Activated naive CD8-positive, alpha-beta T cell treated with anti-CD3 and anti-CD28 coated beads, Interleukin-2, amount 50 U/mL, for 24 hours (primary cell): ENCODE data around the gene TMOD4.
"Not testable (repeated sequence)": the region's sequence is repeated elsewhere in the genome, so short reads cannot be mapped to it uniquely, and the experiment has no call there.

Source experiments
- ATAC-seq: fragments of 150-1000 bp; cut with Tn5 transposase; one replicate; pipeline ENCODE4 v1.10.0; 2021
- DNase-seq: peaks from one replicate; pipeline ENCODE4 v3.0.0; 2021
- H3K27ac Mint-ChIP-seq: one replicate; pipeline ENCODE4 v1.8.0; 2021; ENCODE audit warnings: mild to moderate bottlenecking, mixed read lengths
- H3K27me3 Mint-ChIP-seq: one replicate; pipeline ENCODE4 v1.8.0; 2021; ENCODE audit warnings: mixed read lengths
- H3K36me3 Mint-ChIP-seq: one replicate; pipeline ENCODE4 v1.8.0; 2021; ENCODE audit warnings: low read depth, mixed read lengths
- H3K4me1 Mint-ChIP-seq: one replicate; pipeline ENCODE4 v1.8.0; 2021; ENCODE audit warnings: mixed read lengths
- H3K4me3 Mint-ChIP-seq: one replicate; pipeline ENCODE4 v1.8.0; 2021; ENCODE audit warnings: mild to moderate bottlenecking, moderate library complexity, mixed read lengths
- H3K9me3 Mint-ChIP-seq: one replicate; pipeline ENCODE4 v1.8.0; 2021; ENCODE audit warnings: mixed read lengths

Gene TMOD4

GRCh38 chr1:151175863-151176262 is at the start of gene TMOD4:
Gene TMOD4 (minus strand): TSS chr1:151175981. CDS start chr1:151174875, 1,106 bp downstream.
- Mint-ChIP-seq H3K36me3 (peaks cover 29% of the 10 kb centered on the region), H3K9me3 (no peaks in the 10 kb centered on the region), H3K27me3 (no peaks in the 10 kb centered on the region), H3K4me3 (no peak within 1 kb of the TSS), H3K27ac (peak within 1 kb of the TSS; percentile 57), H3K4me1 (no peaks in the 10 kb centered on the region)
- ATAC-seq, result peak; percentile 42
- DNase-seq, result no peak

- H3K4me3 Mint-ChIP-seq, result no peak overlapping the region
- H3K4me1 Mint-ChIP-seq, result peaks cover 6% of the 10 kb centered on the region
- no peak overlapping the region for H3K27ac Mint-ChIP-seq
- no peaks in the 10 kb centered on the region for H3K9me3 Mint-ChIP-seq
- no peak for DNase-seq
- ATAC-seq, result no peak
- peaks cover 25% of the 10 kb centered on the region for H3K36me3 Mint-ChIP-seq
- H3K27me3 Mint-ChIP-seq, result no peaks in the 10 kb centered on the region
These were observed 46.3 kb upstream of the TMOD4 start for GRCh38 chr1:151222130-151222529.

DNA sequence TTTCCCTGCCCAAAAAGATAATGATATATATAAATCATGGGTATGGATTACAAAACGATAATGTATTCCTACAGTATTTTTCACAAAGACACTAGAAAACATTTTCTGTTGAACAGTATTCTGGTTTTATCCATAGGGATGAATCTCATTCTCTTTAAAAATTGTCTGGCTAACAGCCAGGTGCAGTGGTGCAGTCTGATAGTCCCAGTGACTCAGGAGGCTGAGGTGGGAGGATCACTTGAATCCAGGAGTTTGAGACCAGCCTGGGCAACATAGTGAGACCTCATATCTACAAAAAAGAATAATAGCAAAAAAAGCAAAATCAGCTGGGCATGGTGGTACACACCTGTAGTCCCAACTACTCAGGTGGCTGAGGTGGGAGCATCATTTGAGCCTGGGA is 45.8 kb upstream of the TMOD4 start:
- no peak for DNase-seq
- ATAC-seq, result no peak
- no peaks in the 10 kb centered on the region for H3K9me3 Mint-ChIP-seq
- H3K4me3 Mint-ChIP-seq, result no peak overlapping the region
- no peaks in the 10 kb centered on the region for H3K27me3 Mint-ChIP-seq
- H3K27ac Mint-ChIP-seq, result no peak overlapping the region
- H3K4me1 Mint-ChIP-seq, result peaks cover 6% of the 10 kb centered on the region
- H3K36me3 Mint-ChIP-seq, result peaks cover 22% of the 10 kb centered on the region

DNA sequence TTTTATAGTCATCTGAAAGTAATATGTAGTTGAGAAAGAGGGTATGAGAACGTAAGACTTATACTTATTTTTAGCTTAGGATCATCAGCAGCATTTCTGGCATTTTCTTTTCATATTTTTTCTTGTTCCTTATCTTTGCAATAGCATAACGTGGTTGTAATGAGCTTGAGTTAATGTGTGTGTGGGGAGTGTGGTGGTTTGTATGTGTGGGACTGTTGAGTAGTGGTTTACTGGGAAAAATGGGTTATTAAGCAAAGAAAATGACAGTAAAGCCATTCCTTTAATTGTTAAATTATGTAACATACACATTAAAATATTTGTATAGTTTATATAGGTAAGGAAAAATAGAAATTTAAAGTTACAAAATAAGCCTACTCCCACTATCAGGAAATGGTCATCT is 37.8 kb upstream of the TMOD4 start:
- no peak overlapping the region for H3K27ac Mint-ChIP-seq
- H3K27me3 Mint-ChIP-seq, result no peaks in the 10 kb centered on the region
- peaks cover 24% of the 10 kb centered on the region for H3K36me3 Mint-ChIP-seq
- no peaks in the 10 kb centered on the region for H3K9me3 Mint-ChIP-seq
- DNase-seq, result no peak
- no peak for ATAC-seq
- peaks cover 27% of the 10 kb centered on the region for H3K4me1 Mint-ChIP-seq
- no peak overlapping the region for H3K4me3 Mint-ChIP-seq

GRCh38 chr1:151211972-151212705 is 36.4 kb upstream of the TMOD4 start:
- peaks cover 26% of the 10 kb centered on the region for H3K36me3 Mint-ChIP-seq

DNA sequence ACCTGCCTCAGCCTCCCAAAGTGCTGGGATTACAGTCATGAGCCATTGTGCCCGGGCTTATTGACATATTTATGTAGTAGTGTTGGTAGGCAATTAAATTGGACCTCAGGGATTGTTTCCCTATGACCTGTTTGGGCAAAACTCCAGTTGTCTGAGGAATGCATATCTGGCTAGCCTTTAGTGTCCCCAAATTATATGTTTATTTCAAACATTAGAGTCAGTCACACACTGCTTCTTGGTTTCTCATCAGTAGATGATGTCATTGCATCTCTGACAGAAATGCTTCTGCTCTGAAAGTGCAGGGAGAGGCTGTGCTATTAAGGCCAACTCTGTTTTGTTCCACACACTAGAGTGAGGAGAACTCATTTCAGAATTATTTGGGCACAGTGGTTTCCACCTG is 35.0 kb upstream of the TMOD4 start:
- H3K36me3 Mint-ChIP-seq, result peaks cover 31% of the 10 kb centered on the region
- H3K4me1 Mint-ChIP-seq, result peaks cover 21% of the 10 kb centered on the region
- H3K4me3 Mint-ChIP-seq, result no peak overlapping the region
- no peak overlapping the region for H3K27ac Mint-ChIP-seq
- no peaks in the 10 kb centered on the region for H3K27me3 Mint-ChIP-seq
- DNase-seq (no peak), ATAC-seq (no peak)
- H3K9me3 Mint-ChIP-seq, result no peaks in the 10 kb centered on the region

More at GRCh38 chr1:151211972-151212705, 36.4 kb upstream of the TMOD4 start:
- DNase-seq, result no peak
- Mint-ChIP-seq H3K9me3 (no peaks in the 10 kb centered on the region), H3K27ac (peak overlapping the region; percentile 76), H3K4me3 (no peak overlapping the region), H3K27me3 (no peaks in the 10 kb centered on the region), H3K4me1 (peaks cover 25% of the 10 kb centered on the region)
- peak; percentile 20 for ATAC-seq

- H3K4me3 Mint-ChIP-seq, ATAC-seq, H3K27ac Mint-ChIP-seq, H3K27me3 Mint-ChIP-seq, DNase-seq, H3K9me3 Mint-ChIP-seq: not testable (repeated sequence)
- peaks cover 24% of the 10 kb centered on the region for H3K4me1 Mint-ChIP-seq
- H3K36me3 Mint-ChIP-seq, result peaks cover 32% of the 10 kb centered on the region
These were observed 29.7 kb upstream of the TMOD4 start for GRCh38 chr1:151205381-151205965.

DNA sequence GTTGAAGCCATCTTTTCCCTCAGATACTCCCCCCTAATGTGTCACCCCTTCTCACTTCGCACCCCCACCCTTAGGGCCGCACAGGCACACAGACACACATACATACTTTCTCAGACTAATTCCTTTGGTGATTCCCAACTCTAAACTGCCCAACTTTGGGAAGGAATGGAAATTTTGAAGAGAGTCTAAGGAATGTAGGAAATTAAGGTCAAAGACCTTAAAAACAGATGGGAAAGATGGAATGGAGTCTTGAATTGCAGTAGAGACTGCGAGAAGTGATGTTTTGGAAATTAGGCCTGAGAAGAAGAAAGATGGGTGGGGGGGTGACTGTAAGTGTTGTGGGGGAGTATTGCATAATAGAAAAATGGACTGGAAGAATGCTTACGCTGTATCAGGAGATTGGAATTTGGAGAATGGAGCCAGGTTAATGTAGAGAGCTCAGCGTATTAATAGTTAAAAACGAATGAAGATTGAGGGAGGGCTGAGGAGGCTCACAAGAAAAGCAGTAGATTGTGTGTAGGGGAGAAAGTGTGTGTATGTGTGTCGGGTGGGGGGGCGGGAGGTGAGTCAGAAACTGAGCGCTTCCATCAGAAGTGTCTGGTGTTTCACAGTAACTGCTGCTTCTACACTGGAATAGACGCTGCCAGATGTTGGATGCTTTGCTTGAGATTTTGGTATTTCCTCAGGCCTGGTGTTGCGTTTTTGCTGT is 24.2 kb upstream of the TMOD4 start:
- ATAC-seq (peak; percentile 33), DNase-seq (peak; percentile 18)
- H3K9me3 Mint-ChIP-seq, result no peaks in the 10 kb centered on the region
- H3K27ac Mint-ChIP-seq, result peak overlapping the region; percentile 99
- H3K4me1 Mint-ChIP-seq, result peaks cover 52% of the 10 kb centered on the region
- peaks cover 4% of the 10 kb centered on the region for H3K27me3 Mint-ChIP-seq
- peak overlapping the region; percentile 94 for H3K4me3 Mint-ChIP-seq
- peaks cover 31% of the 10 kb centered on the region for H3K36me3 Mint-ChIP-seq

GRCh38 chr1:151198254-151199127 is 22.7 kb upstream of the TMOD4 start, which contains the start of gene PIP5K1A:
Gene PIP5K1A (plus strand): TSS chr1:151198552. CDS start chr1:151198997, 445 bp downstream.
- Mint-ChIP-seq H3K4me1 (peaks cover 40% of the 10 kb centered on the region), H3K36me3 (peaks cover 26% of the 10 kb centered on the region), H3K27me3 (peaks cover 4% of the 10 kb centered on the region), H3K9me3 (no peaks in the 10 kb centered on the region), H3K4me3 (peak within 1 kb of the TSS; percentile 94), H3K27ac (peak within 1 kb of the TSS; percentile 99)
- ATAC-seq (peak; percentile 87), DNase-seq (peak; percentile 99)

DNA sequence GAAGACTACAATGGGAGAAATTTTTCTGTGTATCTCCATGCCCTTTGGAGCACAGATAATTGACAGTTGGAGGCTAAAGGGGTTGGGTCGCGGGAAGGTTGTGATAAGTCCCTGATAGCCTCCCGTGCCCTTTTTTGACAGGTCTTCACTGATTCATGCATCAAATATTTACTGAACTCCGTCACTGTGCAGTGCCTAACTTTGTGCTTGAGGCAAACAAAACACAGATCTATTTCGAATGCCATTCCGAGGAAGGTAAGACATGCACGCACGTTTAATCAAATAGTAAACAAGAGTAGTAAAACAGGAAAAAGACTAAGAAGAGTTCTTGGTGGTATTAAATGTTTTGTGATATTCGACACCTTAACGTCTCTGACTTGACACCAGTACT is 22.1 kb upstream of the TMOD4 start:
- Mint-ChIP-seq H3K4me3 (peak overlapping the region; percentile 94), H3K27me3 (peaks cover 4% of the 10 kb centered on the region), H3K27ac (peak overlapping the region; percentile 99), H3K36me3 (peaks cover 24% of the 10 kb centered on the region), H3K4me1 (peaks cover 38% of the 10 kb centered on the region), H3K9me3 (no peaks in the 10 kb centered on the region)
- no peak for ATAC-seq
- no peak for DNase-seq

- DNase-seq, result peak; percentile 49
- ATAC-seq, result peak; percentile 31
These were observed 20.6 kb upstream of the TMOD4 start for GRCh38 chr1:151196292-151196800.

DNA sequence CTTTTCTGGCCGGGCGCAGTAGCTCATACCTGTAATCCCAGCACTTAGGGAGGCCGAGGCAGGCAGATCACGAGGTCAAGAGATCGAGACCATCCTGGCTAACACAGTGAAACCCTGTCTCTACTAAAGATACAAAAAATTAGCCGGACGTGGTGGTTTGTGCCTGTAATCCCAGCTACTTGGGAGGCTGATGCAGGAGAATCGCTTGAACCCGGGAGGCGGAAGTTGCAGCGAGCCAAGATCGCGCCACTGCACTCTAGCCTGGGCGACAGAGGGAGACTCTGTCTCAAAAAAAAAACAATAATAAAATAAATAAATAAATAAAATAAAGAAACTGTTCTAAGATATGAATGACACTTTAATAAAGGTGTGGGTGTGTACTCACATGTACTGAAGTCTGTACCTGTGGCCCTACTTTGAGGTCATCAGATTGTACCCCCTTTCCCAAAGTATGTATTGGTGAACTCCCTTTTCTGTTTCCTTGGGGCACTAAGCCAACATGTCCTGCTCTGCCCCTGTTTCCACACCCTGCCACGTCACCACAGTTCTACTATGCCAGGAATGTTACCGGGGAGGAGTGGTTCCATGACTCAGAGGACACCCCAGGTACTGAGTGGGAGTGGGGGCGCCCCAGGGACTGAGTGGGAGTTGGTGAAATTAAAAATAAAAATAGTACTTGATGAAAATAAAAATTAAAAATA is 19.3 kb upstream of the TMOD4 start:
- DNase-seq, H3K27me3 Mint-ChIP-seq, ATAC-seq, H3K4me3 Mint-ChIP-seq, H3K27ac Mint-ChIP-seq, H3K9me3 Mint-ChIP-seq: not testable (repeated sequence)
- Mint-ChIP-seq H3K4me1 (peaks cover 32% of the 10 kb centered on the region), H3K36me3 (peaks cover 17% of the 10 kb centered on the region)

More at GRCh38 chr1:151196292-151196800, 20.6 kb upstream of the TMOD4 start:
- peak overlapping the region; percentile 46 for H3K4me3 Mint-ChIP-seq
- peak overlapping the region; percentile 68 for H3K27ac Mint-ChIP-seq
- H3K9me3 Mint-ChIP-seq, result no peaks in the 10 kb centered on the region
- H3K36me3 Mint-ChIP-seq, result peaks cover 24% of the 10 kb centered on the region
- peaks cover 4% of the 10 kb centered on the region for H3K27me3 Mint-ChIP-seq
- H3K4me1 Mint-ChIP-seq, result peaks cover 32% of the 10 kb centered on the region

GRCh38 chr1:151193856-151194255 is 18.1 kb upstream of the TMOD4 start:
- no peak overlapping the region for H3K4me3 Mint-ChIP-seq
- no peaks in the 10 kb centered on the region for H3K9me3 Mint-ChIP-seq
- H3K27ac Mint-ChIP-seq, result no peak overlapping the region
- ATAC-seq (no peak), DNase-seq (no peak)
- H3K27me3 Mint-ChIP-seq, result peaks cover 4% of the 10 kb centered on the region
- peaks cover 8% of the 10 kb centered on the region for H3K36me3 Mint-ChIP-seq
- peaks cover 33% of the 10 kb centered on the region for H3K4me1 Mint-ChIP-seq
